Vagina (tissue), 2 donors: Measurements from ENCODE around the gene RASA2. TPM values are rescaled to one million over a fixed set of nuclear protein-coding genes. Genes with fewer than 3 reads are reported as not detected.

Source experiments
- DNase-seq, 2 donors: peaks; one replicate each; pipeline ENCODE4 v3.0.0-alpha.2; 2017; ENCODE audit errors: extremely low spot score in 2 of 2
- H3K27ac ChIP-seq: fragments of 200-600 bp; sonication (generic); one replicate; pipeline ENCODE4 v1.5.1; 2019
- H3K27me3 ChIP-seq: fragments of 200-600 bp; sonication (generic); one replicate; pipeline ENCODE4 v1.5.1; 2019
- H3K36me3 ChIP-seq, 2 donors: fragments of 200-600 bp; sonication (generic); one replicate each; pipeline ENCODE4 v1.5.1; 2017 to 2019
- H3K4me1 ChIP-seq: fragments of 200-600 bp; sonication (generic); one replicate; pipeline ENCODE4 v1.5.1; 2019
- H3K4me3 ChIP-seq, 2 donors: fragments of 200-600 bp; sonication (generic); 1 replicate in 1 of 2; 2 replicates in 1 of 2; pipeline ENCODE4 v1.5.1; 2016 to 2019
- H3K9me3 ChIP-seq: fragments of 200-600 bp; sonication (generic); one replicate; pipeline ENCODE4 v1.5.1; 2019
- POLR2A ChIP-seq, 2 donors: fragments of 450-650 bp; IDR thresholded peaks; one replicate each; pipeline ENCODE4 v1.6.1; 2017; ENCODE audit warnings: antibody characterized with exemption in 2 of 2, mild to moderate bottlenecking in 2 of 2, moderate library complexity in 2 of 2
- POLR2AphosphoS5 ChIP-seq, 2 donors: sonication (generic); formaldehyde crosslinking; IDR thresholded peaks; one replicate each; pipeline ENCODE4 v1.9.0; 2017; ENCODE audit warnings: antibody characterized with exemption in 2 of 2, mild to moderate bottlenecking in 2 of 2, low read depth in 1 of 2; ENCODE audit not compliant: insufficient read depth in 1 of 2
- intact Hi-C: fragments of 100-400 bp; cut with DNase I; formaldehyde crosslinking; loops from one replicate; pipeline ENCODE4 v1.15.1; 2023
- total RNA-seq: library from RNA; depleted of rRNA; stranded (reverse); fragments of >200 nt; gene quantifications from one replicate; pipeline ENCODE4 v1.2.3, GENCODE V29; 2016
- TF ChIP-seq, protein P1 (sequence below), 3 experiments: fragments of 450-650 bp in 2 of 3; fragments of 200-600 bp in 1 of 3; sonication (generic) in 1 of 3; IDR thresholded peaks; one replicate each; pipeline ENCODE4 v1.5.1; 2017 to 2019; ENCODE audit warnings: antibody characterized with exemption in 3 of 3, mild to moderate bottlenecking in 2 of 3, moderate library complexity in 2 of 3

The RASA2 gene
- total RNA-seq, 1 donor from 2014 or later, result 18.4 TPM

DNA sequence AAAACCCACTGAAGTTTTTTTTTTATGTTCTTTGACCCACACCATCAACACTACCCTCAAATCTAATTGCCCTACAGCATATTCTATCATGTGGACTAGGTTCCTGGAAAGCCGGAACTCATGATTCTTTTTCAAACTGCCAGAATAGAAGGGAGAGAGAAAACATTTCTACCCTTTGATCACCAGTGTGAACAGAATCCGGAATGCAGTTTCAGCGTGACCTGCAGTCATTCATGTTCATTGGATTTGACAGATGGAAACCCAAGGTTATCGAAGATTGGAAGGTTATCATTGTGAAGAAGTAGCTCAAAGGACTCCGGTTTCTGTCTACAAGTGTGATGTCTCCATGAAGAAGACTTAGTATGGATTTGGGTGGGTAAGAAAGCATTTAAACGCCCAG, 39.4 kb upstream of the RASA2 start:
- intact Hi-C loops, result no loop called here

DNA sequence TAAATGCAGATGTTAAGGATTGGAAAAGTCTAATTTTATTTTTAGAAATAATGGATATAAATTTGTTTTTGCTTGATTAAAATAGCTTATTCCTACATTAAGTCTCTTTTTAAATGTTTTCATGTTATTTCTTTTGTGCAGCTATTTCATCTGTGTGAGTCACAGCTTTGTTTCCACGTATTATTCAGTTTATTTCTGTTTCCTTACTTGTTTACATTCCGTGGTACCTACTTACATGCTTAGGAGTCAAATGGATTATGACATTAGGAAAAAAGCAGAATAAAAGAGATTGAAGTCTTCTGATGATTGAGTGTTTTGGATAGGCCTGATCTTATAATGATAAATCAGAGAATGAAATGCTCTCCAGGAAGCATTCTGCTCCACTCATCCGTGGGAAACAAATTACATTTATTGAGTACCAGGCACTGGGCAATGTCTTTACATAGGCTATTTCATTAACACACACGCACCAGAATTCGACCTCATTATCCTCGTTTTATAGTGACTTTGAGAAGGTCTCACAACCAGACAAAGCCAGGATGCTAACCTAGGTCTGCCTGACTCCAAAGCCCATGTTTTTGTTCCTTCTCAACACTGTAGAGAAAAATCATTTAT, 38.1 kb upstream of the RASA2 start:
- no peak for TF ChIP-seq POLR2AphosphoS5 (IDR thresholded peaks at IDR 0.05; ENCODE audit: insufficient read depth in 1 of 2, low read depth in 1 of 2)
- TF ChIP-seq, protein P1, sequence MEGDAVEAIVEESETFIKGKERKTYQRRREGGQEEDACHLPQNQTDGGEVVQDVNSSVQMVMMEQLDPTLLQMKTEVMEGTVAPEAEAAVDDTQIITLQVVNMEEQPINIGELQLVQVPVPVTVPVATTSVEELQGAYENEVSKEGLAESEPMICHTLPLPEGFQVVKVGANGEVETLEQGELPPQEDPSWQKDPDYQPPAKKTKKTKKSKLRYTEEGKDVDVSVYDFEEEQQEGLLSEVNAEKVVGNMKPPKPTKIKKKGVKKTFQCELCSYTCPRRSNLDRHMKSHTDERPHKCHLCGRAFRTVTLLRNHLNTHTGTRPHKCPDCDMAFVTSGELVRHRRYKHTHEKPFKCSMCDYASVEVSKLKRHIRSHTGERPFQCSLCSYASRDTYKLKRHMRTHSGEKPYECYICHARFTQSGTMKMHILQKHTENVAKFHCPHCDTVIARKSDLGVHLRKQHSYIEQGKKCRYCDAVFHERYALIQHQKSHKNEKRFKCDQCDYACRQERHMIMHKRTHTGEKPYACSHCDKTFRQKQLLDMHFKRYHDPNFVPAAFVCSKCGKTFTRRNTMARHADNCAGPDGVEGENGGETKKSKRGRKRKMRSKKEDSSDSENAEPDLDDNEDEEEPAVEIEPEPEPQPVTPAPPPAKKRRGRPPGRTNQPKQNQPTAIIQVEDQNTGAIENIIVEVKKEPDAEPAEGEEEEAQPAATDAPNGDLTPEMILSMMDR (IDR thresholded peaks at IDR 0.05), result no peak
- no peak for TF ChIP-seq POLR2A (IDR thresholded peaks at IDR 0.05)
- Histone ChIP-seq H3K27ac (peak overlapping the region; percentile 62), H3K36me3 (peaks cover 0 to 10% of the 10 kb centered on the region in 2 donors), H3K9me3 (no peaks in the 10 kb centered on the region), H3K4me1 (no peaks in the 10 kb centered on the region), H3K4me3 (no peak overlapping the region), H3K27me3 (no peaks in the 10 kb centered on the region)
- DNase-seq, result no peak
- intact Hi-C loops, result no loop called here

More for the DNA sequence above, 39.4 kb upstream of the RASA2 start:
- Histone ChIP-seq H3K36me3 (peaks cover 0 to 23% of the 10 kb centered on the region in 2 donors), H3K4me1 (no peaks in the 10 kb centered on the region), H3K4me3 (no peak overlapping the region), H3K27ac (no peak overlapping the region), H3K9me3 (no peaks in the 10 kb centered on the region), H3K27me3 (no peaks in the 10 kb centered on the region)
- no peak for DNase-seq
- no peak for TF ChIP-seq POLR2AphosphoS5 (IDR thresholded peaks at IDR 0.05; ENCODE audit: insufficient read depth in 1 of 2, low read depth in 1 of 2)
- TF ChIP-seq, protein P1 (IDR thresholded peaks at IDR 0.05), result no peak
- TF ChIP-seq POLR2A (IDR thresholded peaks at IDR 0.05), result no peak

DNA sequence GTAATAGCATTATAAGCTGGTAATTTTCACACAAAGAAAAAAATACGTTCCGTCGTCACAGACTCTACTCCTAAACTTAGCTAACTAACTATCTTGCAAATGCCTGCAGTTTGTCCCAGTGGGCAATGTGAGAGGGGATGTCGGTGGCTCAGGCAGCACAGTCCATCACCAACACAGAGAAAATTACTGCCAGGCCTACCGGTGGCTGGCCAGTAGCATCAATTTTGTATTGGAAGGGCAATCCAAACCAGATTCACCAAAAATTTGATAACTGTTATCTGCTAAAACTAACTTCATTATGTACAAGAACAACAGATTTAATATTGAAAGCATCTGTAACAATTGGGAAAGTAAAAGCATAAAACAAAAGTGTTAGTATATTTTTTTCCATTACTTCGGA, 37.4 kb upstream of the RASA2 start:
- Histone ChIP-seq H3K4me1 (no peaks in the 10 kb centered on the region), H3K27ac (peak overlapping the region; percentile 62), H3K36me3 (peaks cover 0 to 2% of the 10 kb centered on the region in 2 donors), H3K4me3 (no peak overlapping the region), H3K27me3 (no peaks in the 10 kb centered on the region), H3K9me3 (no peaks in the 10 kb centered on the region)
- TF ChIP-seq POLR2A (IDR thresholded peaks at IDR 0.05), result no peak
- TF ChIP-seq, protein P1 (IDR thresholded peaks at IDR 0.05), result no peak
- TF ChIP-seq POLR2AphosphoS5 (IDR thresholded peaks at IDR 0.05; ENCODE audit: insufficient read depth in 1 of 2, low read depth in 1 of 2), result no peak
- intact Hi-C loops, result no loop called here
- no peak for DNase-seq

DNA sequence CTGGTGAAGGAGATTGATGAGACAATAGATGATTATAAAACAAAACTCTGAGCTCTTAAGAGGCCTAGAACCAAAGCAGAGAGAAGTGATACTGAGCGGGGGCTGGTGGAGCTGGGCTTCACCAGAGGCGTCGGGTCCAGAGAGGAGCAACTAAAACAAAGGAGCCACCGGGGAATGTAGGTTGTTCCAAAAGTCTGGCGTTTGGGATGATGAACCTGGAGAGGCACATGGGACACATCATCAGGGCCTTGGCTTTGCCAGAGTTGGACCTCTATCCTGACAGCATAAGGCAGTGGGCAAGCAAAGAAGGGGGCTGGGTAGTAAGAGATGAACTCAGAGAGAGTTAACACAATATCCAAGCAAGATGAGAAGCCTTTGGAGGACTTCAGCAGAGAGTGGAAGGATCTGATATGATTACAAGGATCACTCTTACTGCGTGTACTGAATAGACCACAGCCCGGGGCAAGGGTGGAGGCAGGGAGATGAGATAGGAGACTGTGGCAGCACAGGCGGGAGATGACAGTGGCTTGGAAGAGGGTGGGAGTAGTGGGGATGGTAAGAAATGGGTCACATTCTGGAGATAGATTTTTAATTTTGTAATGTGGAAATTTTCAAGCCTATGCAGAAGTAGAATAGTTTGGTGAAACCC, 36.0 kb upstream of the RASA2 start:
- TF ChIP-seq, protein P1 (IDR thresholded peaks at IDR 0.05), result no peak
- TF ChIP-seq POLR2A (IDR thresholded peaks at IDR 0.05), result no peak
- TF ChIP-seq POLR2AphosphoS5 (IDR thresholded peaks at IDR 0.05; ENCODE audit: insufficient read depth in 1 of 2, low read depth in 1 of 2), result no peak
- intact Hi-C loops, result loop anchor here (5.0 kb wide), 1 partner anchor 89 kb away; no protein-coding TSS in a partner anchor
- H3K4me1 ChIP-seq, result peaks cover 6% of the 10 kb centered on the region

DNA sequence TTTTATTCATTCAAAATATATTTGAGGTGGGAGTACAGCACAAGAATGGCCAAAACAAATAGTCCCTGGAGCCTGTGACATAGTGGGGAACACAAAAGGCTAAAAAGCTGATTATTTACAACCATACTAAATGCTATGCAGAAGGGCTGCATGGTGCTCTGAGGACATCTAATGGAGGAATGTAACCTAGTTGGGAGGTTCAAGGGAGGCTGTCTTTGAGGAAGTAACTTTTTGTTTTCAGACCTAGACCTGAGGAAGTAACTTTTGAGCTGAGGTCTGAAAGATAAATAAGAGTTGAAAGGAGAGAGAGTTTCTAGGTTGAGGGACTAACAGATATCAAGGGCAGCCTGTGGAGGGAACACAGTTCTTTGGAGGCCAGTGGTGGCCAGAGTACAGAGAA, 34.8 kb upstream of the RASA2 start:
- no peak overlapping the region for H3K4me3 ChIP-seq
- H3K27me3 ChIP-seq, result no peaks in the 10 kb centered on the region
- H3K9me3 ChIP-seq, result no peaks in the 10 kb centered on the region
- no peaks in the 10 kb centered on the region for H3K36me3 ChIP-seq
- intact Hi-C loops, result loop anchor here (5.0 kb wide), 1 partner anchor 90 kb away; no protein-coding TSS in a partner anchor
- no peak for DNase-seq
- TF ChIP-seq POLR2A (IDR thresholded peaks at IDR 0.05), result no peak
- TF ChIP-seq, protein P1 (IDR thresholded peaks at IDR 0.05), result peak in 1 of 3 experiments; percentile 28
- peak overlapping the region; percentile 34 for H3K27ac ChIP-seq
- H3K4me1 ChIP-seq, result peaks cover 6% of the 10 kb centered on the region

More for the DNA sequence above, 36.0 kb upstream of the RASA2 start:
- H3K27ac ChIP-seq, result no peak overlapping the region
- DNase-seq, result no peak
- no peaks in the 10 kb centered on the region for H3K9me3 ChIP-seq
- H3K4me3 ChIP-seq, result no peak overlapping the region
- H3K27me3 ChIP-seq, result no peaks in the 10 kb centered on the region
- no peaks in the 10 kb centered on the region for H3K36me3 ChIP-seq
